Hematopoietic multipotent progenitor cell treated with erythropoietin and hydrocortisone succinate and interleukin-3 and kit ligand, for 8 days (in vitro differentiated cells): ENCODE data around the gene HSDL1.

Experiments used
- DNase-seq: peaks from one replicate; pipeline ENCODE4 v3.0.0-alpha.2; 2015

Gene HSDL1

DNA sequence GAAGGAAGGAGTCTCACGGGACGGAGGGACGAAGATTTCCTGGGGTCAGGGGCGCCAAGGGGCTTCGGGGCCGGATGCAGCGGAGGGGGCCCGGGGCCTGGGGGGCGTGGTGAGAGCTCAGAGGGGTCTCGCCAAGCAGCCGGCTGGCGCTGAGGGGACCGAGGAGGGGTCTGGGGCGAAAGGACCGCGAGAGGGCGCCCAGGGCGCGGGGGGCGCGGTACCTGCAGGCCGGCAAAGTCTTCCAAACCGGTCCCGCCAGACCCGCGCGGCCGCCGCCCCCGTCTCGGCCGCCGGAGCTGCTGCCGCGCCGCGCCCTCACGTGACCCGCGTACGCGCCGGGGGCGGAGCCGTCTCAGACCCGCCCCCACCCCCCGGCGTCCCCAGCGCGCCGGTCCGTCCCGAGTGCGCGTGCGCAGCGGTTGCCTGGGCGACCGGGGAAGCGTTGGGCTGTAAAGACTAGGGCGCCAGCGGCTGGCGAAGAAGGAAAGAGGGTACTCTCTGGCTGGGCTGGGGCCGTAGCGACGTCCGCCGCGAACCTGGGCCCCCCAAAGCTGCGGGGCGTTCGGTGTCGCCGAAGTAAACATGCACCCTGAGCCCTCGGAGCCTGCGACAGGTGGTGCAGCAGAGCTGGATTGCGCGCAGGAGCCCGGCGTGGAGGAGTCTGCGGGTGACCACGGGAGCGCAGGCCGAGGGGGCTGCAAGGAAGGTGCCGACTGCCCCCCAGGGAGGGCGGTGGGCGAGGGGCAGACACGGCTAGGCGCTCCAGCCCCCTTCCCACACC lies at the start of gene HSDL1, which contains the start of gene DNAAF1:
Gene HSDL1, minus strand, starts transcription at position 319 of the 781 bp plus-strand sequence. CDS start 13,856 bp downstream, outside the sequence.
Gene DNAAF1, plus strand, starts transcription at position 450 of the 781 bp plus-strand sequence. Its CDS starts 133 bp downstream, at position 583.
- DNase-seq = peak; percentile 82

DNA sequence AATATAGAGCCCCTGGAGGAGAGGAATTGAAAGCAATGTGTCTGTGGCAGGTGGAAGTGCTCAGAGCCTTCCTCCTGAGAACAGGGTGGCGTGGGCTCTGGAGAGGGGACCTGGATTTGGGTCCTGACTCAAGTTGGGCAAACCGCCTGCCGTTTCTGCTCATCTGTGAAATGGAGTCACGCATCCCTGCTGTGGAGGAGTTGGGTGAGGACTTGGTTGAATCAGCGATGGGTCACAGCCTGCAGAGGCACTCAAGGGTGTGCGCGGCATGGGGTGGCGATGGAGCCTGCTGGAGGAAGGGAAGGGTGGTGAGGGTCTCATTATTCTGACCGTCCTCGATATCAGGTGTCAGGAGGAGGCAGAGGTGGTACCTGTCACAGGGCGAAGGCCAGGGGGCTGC lies 49.0 kb upstream of the HSDL1 start:
- no peak for DNase-seq

DNA sequence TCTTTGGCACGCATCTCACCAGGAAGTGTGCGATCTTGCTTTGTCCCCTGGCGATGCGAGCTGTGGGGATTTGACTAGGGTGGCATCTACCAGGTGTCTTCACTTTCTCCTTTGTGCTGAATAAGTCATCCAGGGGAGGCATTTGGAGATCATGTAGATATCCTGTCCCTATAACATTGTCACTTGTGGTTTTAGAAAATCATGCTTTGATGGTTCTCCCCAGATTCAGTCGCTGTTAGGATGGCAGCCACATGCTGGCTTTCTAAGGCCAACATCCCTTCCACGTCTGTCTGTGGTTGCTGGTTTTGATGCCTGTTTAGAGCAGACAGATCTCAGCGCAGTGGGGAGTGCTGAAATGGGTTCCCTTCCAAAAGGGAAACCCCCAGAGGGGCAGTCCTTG lies 48.5 kb upstream of the HSDL1 start:
- no peak for DNase-seq

DNA sequence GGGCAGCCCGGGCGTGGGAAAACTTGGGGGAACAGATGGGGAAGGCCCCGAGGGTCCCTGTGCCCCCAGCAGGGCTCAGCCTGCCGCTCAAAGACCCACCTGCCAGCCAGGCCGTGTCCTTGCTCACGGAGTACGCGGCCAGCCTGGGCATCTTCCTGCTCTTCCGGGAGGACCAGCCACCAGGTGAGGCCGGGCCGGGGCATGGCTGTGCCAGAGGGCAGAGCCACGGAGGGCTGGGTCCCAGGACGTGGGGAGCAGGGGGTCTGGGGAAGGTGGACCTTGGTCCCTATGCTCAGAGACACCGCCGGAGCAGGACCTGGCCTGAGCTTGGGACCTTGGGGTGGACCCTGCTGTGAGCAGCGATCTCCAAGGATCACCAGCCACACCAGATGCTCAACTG lies 46.5 kb upstream of the HSDL1 start:
- DNase-seq = no peak

DNA sequence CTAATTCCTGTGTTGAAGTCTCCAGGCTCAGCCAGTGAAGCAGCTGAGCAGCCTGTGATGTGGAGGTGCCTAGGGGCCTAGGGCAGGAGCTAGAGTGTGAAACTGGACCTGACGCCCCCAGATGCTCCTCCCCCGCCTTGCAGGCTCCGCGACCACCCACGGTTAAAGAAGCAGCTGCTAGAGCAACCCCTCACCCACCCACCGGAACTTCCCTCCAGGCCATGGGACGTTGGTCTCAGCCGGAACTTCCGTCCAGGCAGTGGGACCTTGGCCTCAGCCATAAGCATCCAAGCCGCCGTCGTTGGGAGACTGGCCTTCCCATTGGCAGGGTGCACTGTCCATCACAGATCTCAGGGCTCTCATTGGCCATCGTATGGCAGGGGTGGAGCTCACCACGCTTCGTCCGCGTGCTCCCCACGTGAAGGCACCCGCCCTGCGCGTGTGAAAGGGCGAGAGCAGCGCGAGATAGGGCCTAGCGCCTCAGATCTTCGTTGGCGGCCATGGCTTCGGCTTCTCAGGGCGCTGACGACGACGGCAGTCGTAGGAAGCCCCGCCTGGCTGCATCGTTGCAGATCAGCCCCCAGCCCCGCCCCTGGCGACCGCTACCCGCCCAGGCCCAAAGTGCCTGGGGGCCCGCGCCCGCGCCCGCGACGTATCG lies 45.9 kb upstream of the HSDL1 start, which contains the start of gene ADAD2:
Gene ADAD2, plus strand, starts transcription at position 427 of the 658 bp plus-strand sequence. Its CDS starts 74 bp downstream, at position 501.
- DNase-seq = no peak

DNA sequence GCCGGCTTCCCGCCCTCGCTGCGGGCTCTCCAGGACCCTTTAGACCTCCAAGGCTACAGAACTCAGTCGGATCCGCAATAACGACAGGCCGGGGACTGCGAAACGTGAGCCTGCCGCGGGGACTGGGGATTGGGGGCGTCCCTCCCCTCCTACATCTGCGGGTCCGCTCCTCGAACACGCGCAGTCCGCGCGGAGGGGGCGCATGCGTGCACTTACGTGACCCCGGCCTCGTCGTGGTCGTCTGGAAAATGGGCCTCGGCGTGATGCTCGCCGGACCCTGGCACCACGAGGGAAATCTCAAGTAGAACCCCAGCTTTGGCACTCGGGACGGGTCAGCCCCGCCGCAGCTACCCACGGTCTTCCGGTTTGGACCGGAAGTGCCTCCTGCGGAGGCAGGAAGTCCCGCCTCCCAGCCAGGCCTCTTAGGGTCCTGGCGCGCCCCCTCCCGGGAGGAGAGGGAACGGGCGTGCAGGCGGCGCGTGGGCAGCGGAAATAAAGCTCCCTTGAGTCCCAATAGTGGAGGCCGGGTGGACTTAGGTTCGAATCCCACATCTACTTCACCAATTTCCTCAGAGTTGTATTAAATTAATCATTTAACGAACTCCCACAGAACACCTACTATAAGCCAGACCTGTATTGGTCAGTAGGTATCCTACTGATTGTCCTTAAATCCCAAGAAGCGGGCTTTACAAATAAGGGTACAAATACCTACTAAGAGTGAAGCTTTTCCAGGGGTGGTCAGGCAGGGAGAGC lies 41.9 kb upstream of the HSDL1 start, which contains the start of gene TAF1C:
Gene TAF1C, minus strand, starts transcription at position 373 of the 753 bp plus-strand sequence. CDS start 2,069 bp downstream, outside the sequence.
- peak; percentile 94 for DNase-seq

DNA sequence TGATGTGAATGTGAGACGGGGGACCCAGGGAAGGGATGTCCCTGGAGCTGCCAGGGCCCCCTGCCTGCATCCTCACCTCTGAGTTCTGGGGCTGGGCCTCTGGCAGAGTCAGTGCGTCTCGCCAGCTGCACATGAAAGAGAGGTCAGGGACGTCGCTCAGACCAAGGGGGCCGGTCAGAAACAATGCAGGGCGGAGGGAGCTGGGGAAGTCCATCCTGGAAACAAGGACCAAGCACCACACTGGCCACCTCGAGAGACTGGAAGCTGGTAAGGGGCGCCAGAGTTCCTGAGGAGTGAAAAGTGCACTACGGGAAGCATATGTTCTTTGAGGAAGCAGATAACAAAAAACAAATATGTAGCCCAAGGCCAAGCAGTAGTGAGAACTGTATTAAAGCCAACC lies 39.8 kb upstream of the HSDL1 start:
- no peak for DNase-seq

DNA sequence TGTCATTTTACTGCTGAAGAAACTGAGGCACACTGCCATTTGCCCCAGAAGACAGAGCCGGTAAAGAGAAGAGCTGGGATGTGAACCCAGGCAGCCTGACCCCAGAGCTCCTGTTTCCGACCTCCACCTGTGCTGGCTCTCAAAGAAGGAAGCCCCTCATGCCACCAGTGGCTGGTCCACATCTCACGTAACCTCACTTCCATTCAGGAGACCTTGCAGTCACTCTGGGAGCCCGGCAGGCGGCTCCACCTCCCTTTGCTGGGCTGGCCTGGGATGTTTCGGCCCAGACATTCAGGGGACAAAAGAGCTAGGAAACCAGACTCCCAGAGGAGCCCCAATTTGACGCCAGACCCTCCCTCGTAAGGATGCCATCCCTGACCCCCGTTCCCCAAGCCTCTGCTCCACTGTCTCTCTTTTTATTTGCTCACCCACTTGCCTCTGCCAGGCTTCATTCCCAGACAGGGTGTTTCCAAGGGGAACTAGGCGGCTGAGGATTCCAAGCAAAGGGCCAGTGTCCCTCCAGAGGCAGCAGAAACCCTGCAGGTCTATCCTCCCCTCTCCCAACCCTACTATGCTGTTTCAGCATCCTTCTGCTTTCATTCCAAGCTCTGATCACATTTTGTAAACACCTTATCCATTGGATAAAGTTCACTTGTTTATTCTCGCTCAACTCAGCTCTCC lies 39.1 kb upstream of the HSDL1 start:
- DNase-seq = no peak

DNA sequence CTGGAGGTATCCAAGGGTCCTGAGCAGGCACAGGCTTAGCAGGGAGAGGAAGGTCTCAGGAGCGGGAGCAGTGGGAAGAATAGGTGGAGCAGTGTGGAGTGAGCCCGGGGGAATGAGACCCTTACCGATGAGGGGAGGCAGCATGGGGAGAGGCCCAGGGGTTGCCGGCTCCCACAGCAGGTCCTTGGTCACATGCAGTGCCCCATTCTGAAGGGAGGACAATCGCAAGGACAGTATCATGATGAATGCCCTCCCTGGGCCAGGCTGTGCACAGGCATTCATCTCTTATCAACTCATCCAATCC lies 38.5 kb upstream of the HSDL1 start:
- DNase-seq = no peak

DNA sequence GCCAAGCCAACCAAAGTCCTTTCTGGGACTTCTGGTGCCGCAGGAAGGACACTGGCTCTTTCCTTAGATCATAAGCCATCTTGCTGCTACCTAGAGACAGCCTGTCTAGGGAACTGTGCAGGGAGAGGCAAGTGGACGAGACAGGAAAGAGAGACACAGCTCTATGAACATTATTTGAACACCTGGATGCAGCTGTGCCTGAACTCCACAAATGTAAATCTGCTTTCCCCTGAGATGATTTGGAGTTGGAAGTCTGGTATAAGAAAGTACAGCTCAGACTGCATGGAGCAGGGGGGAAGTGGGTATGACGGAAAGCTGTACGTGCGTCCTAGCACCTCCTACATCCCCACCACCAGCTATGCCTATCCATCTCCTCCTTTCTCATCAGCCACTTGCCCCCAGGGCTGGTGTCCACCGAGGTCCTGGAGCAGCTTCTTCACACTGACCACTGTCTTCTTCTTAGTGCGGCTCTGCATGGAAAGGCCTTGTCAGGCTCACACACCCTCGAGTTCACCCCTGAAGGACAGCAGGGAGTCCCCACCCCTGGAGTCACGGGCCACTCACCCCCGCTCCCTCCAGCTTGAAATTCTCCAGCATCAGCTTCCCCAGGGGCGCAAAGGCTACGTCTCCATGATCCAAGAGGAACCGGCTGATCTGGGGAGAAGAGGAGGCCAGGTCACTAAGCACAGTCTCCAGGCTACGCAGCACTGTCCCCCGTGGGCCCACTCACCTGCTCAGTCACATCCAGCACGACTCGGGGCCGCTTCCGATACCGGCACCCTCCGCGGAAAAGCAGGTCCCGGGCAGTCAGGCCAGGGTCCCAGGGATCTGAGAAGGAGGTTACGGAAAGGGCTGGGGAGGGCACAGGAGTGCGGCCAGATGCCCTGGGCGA lies 37.9 kb upstream of the HSDL1 start:
- DNase-seq = no peak

DNA sequence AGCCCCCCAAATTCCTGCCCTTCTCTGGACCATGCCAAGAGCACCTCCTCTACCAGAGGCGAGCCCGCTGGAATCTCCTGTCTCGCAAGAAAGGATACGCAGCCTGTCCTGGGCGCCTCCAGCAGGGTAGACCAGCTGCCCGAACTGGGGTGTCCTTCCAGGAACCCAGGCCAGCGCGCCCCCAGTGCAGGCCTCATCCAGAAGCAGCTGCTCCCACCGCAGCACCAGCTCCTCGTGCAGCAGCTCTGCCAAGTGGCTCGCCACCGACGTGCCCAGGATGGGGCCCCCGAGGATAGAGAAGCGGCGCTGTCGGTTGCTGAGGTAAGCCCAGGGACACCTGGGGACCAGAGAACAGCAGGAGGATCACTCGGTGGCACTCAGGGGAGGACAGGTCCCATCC lies 37.1 kb upstream of the HSDL1 start:
- no peak for DNase-seq

DNA sequence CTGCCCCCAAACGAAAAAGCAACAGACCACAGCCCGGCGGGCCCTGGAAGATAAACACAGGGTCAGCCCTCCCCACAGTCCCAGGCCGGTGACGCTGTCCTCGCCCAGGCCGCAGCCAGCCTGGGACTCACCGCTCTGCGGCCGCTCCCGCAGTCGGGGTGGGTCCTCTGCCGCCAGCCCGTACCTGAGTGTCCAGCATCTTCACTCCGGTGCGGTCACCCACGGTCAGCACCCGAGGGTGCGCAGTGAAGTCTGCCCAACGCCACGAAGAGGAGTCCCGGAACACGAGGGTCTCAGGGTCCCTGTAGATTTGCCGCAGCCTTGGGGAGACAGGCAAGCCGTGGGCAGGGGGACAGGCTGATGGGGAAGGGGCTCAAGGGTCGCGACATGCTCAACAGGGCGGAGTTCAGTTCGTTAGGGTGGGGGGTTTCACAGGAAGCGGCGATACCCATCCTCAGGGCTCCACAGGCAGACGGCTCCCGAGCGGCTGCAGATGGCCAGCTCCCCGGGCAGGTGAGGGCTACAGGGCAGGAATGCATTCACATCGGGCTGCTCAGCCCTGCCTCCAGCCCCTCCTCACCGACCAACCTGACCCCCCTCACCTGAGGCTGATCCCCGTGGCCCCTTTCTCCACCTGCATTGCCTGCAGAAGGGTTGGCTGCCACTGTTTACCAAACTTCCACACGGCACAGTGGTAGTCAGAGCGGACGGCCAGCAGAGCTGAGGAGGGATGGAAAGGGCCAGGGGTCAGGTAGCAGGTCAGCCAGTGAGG lies 36.4 kb upstream of the HSDL1 start:
- DNase-seq = no peak

DNA sequence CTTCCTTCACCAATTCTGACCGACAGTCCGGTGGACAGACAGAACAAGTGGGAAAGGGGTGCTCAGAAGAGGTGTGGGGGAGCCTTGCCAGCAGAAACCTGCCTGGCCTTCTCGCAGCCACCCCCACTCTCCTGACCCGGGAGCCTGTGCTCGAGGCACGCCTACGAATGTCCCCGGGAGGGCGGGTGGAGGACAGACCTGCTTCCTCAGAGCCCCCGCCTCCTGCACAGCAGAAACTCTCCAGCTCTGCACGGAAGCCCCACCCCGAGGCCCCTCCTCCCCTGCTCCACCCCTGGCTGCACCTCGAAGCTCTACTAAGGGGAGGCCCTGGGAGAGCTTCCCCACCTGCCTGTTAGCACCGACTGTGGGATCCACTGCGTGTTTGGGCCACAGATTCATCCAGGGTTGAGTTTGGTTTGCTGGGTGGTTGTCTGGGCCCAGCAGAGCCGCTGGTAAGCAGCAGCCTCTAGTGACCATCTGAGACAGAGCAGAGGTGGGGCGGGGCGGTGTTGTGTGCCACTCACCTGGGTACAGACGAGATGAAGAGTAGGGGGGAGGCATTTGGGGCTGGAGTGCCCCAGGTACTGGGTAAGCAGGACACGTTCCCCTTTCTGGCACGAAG lies 35.7 kb upstream of the HSDL1 start:
- no peak for DNase-seq

DNA sequence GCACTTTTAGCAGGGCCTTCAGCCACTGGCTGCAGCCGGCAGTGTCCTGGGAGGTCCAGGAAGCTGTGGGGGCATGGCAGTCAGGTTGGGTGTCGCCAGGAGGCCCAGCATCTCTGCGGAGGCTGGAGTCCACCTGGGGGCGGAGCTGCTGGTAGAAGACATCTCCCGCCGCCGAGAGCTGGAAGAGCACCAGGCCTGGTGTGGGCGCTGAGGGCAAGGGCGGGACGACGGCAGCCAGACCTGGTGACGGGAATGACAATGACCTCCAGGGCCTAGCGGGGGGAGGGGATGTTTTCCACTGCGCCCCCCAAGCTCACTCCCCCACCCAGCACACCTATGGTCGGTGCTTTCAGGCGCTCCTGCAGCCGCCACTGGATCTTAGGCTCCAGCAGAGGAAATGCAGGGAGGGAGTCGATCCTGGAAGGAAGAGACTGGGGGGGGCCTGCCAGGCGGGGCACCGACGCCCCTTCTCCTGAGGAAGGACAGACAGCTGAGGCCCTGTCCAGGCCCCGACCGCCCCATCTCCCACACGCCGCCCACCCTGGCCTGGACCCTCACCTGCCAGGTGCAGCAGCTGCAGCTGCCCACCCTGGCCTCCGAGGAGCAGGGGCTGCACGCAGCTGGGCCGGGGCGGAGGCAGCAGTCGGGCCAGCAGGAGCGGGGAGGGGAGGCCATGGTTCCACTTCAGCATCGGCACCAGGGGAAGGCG lies 34.8 kb upstream of the HSDL1 start:
- no peak for DNase-seq

DNA sequence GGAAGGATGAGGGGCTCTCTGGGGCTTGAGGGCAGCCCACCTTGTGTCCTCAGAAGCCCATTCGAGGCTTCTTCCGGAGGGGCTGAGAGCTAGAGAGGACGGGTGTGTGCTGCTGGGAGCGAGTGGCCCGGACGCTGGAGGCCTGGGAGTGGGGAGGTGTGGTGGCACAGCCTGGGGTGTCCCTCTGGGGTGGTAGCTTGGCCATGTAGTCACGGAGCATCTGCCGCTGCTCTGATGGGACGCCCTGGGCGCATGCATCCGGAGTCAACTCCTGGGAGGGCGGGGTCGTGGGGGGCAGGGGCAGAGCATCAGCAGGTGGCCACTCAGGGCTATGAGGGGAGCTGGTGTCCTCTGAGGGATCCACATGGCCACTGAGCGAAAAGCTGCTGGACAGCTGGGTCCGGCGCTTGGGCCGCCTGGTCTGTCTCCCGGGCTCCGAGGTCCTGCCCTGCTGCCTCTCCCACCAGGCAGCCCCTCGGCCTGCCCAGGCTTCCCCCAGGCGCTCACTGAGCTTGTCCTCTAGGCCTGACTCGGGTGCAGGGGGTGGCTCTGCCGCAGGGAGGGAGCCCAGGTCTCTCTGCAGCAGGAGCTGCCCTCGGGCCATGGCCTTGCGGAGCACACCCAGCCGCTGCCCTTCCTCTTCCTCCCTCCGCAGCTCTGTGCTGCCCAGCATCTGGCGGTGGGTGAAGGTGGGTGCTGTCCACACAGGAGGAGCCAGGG lies 34.1 kb upstream of the HSDL1 start:
- DNase-seq = no peak

DNA sequence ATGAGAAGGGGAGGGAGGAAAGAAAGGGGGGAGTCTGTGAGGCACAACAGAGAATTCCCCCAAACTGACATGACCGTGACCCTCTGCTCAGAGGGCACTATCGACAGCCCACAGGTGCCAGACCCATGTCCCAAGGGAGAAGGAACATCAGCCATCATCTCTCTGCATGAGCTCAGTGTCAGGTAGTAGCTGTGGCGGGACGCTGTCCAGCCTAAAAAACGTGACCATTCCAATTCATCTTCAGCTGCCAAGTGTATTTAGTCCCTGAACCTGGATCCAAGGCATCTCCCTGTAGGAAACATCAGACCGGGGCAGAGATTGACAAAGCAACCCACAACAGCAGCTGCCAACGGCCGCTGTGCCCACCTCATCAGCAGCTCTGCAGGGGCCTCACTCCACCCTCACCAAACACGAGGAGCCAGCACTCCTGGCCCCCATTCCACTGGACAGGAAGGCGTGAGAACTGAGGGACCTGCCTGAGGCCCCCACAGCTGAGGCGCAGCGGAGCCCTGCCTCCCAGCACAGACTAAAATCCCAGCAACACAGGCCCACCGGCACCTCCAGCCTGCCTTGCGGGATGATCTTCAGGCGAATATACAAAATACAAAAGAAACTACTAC lies 33.3 kb upstream of the HSDL1 start:
- no peak for DNase-seq

DNA sequence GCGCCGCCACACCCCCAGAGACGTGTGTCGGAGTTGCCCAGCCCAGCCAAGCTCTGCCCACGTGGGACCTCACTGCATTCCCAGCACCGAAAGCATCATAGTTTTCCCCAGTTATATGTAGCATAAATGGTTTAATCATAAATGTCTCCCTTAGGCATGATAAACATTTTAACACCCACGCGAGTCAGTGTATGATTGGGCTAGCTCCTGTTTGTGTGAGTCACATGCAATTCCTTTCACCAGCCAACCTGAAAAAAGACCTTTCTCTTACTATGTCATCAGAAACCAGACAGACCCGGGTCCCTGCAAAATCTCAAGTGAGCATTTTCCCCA lies 32.7 kb upstream of the HSDL1 start:
- no peak for DNase-seq

DNA sequence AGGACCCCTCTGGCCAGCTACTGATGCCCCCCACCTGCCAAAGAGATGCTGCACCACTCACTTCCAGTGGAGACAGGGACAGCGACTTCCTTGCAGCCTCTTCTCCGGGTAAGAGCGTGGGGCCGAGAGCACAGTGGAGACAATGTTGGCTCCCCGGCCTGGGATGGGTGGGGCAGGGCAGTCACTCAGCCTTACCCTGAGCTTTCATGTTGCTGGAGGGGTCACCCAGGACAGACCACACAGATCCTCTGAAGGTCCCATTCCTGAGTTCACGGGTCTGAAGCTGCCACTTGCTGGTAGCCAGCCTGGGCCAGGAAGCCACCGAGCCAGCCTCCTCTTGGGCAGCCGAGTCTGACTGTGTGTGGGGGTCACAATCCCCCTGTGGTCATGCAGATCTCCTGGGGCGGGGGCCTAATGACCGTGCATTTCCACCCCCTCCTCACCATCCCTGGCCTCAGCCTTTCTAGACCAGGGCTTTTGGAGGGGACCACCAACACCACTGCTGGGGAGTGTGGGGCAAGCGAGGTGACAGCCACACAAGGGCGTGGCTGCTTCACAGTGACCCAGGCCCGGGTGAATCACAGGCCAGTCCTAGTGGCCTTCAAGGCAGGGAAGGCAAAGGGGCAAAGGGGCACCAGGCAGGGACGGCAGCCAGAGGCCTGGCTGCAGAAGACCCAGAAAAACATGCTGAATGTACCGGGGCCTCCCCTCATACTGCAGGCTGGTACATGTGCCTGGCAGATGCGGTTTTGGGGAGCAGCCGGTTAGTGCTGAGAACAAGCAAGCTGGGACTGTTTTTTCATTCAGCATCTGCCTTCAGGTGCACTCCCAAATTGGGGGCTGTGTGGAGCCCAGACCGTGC lies 31.4 kb upstream of the HSDL1 start:
- DNase-seq = no peak
